OCI-LY1 (cell line): ENCODE data around the gene FA2H.

Experiments used
- H2AFZ ChIP-seq: fragments of 200-600 bp; sonication (generic), shearing (Covaris generic); 2 replicates; pipeline ENCODE4 v1.6.0; 2014; ENCODE audit warnings: antibody characterized with exemption, mild to moderate bottlenecking, low read length
- H3F3A ChIP-seq: fragments of 200-600 bp; sonication (generic), shearing (Covaris generic); 2 replicates; pipeline ENCODE4 v1.6.0; 2014; ENCODE audit warnings: mild to moderate bottlenecking, antibody characterized with exemption, low read length, moderate library complexity; ENCODE audit not compliant: insufficient read depth
- H3K27ac ChIP-seq: fragments of 200-600 bp; sonication (generic); 2 replicates; pipeline ENCODE4 v1.5.1; 2014; ENCODE audit warnings: low read length, mixed run types, mild to moderate bottlenecking, low read depth; ENCODE audit not compliant: poor library complexity, severe bottlenecking
- H3K27me3 ChIP-seq: fragments of 200-600 bp; sonication (generic); 2 replicates; pipeline ENCODE4 v1.6.0; 2014; ENCODE audit warnings: antibody characterized with exemption, mild to moderate bottlenecking, low read length, moderate library complexity; ENCODE audit not compliant: insufficient read depth
- H3K36me3 ChIP-seq: fragments of 200-600 bp; sonication (generic); 2 replicates; pipeline ENCODE4 v1.6.1; 2014; ENCODE audit warnings: mild to moderate bottlenecking, antibody characterized with exemption, low read length, moderate library complexity, mixed read lengths; ENCODE audit not compliant: insufficient read depth
- H3K4me1 ChIP-seq: fragments of 200-600 bp; sonication (generic); 2 replicates; pipeline ENCODE4 v1.5.1; 2014; ENCODE audit warnings: mild to moderate bottlenecking, low read length, moderate library complexity; ENCODE audit not compliant: insufficient read depth, severe bottlenecking
- H3K4me2 ChIP-seq: fragments of 200-600 bp; sonication (generic), shearing (Covaris generic); 2 replicates; pipeline ENCODE4 v1.6.1; 2014; ENCODE audit warnings: low read length
- H3K4me3 ChIP-seq: fragments of 200-600 bp; sonication (generic); 2 replicates; pipeline ENCODE4 v1.5.1; 2014; ENCODE audit warnings: low read length, low read depth, mild to moderate bottlenecking, mixed read lengths; ENCODE audit not compliant: poor library complexity, severe bottlenecking
- H3K79me2 ChIP-seq: fragments of 200-600 bp; shearing (Covaris generic); 2 replicates; pipeline ENCODE4 v1.6.1; 2016; ENCODE audit warnings: mixed run types, low read length, mixed read lengths; ENCODE audit not compliant: insufficient read depth
- H3K9ac ChIP-seq: fragments of 200-600 bp; sonication (generic), shearing (Covaris generic); 2 replicates; pipeline ENCODE4 v1.6.1; 2014; ENCODE audit warnings: mild to moderate bottlenecking, low read length, mixed read lengths
- H3K9me2 ChIP-seq: fragments of 200-600 bp; sonication (generic), shearing (Covaris generic); 2 replicates; pipeline ENCODE4 v1.6.1; 2014; ENCODE audit warnings: low read depth, mild to moderate bottlenecking, low read length, mixed read lengths
- H3K9me3 ChIP-seq: fragments of 200-600 bp; shearing (Covaris generic); 2 replicates; pipeline ENCODE4 v1.6.1; 2014; ENCODE audit warnings: low read length, mixed read lengths
- H4K20me1 ChIP-seq: fragments of 200-600 bp; sonication (generic), shearing (Covaris generic); 2 replicates; pipeline ENCODE4 v1.6.0; 2016; ENCODE audit warnings: mild to moderate bottlenecking, low read length; ENCODE audit not compliant: insufficient read depth
- CTCF ChIP-seq: fragments of 200-600 bp; sonication (generic), shearing (Covaris generic); IDR thresholded peaks from 2 replicates; pipeline ENCODE4 v1.5.1; 2017; ENCODE audit warnings: mild to moderate bottlenecking, antibody characterized with exemption, low read length, moderate library complexity, mixed read lengths
- EZH2 ChIP-seq: fragments of 200-600 bp; sonication (generic), shearing (Covaris generic); IDR thresholded peaks from 2 replicates; pipeline ENCODE4 v1.8.0; 2017; ENCODE audit warnings: borderline replicate concordance, mixed run types, mild to moderate bottlenecking, antibody characterized with exemption, low read length, moderate library complexity, mixed read lengths

The FA2H gene

GRCh38 chr16:74713325-74713724 is 61.3 kb downstream of the FA2H start:
- H3K9me3 ChIP-seq = no peaks in the 10 kb centered on the region

GRCh38 chr16:74711938-74712337 is 62.7 kb downstream of the FA2H start:
- H3K36me3 ChIP-seq = no peaks in the 10 kb centered on the region
- no peaks in the 10 kb centered on the region for H3K79me2 ChIP-seq
- no peaks in the 10 kb centered on the region; the same call in 1 of the 2 replicates for H3K27me3 ChIP-seq
- no peaks in the 10 kb centered on the region for H3F3A ChIP-seq
- no peaks in the 10 kb centered on the region for H3K9me2 ChIP-seq
- H3K4me2 ChIP-seq = no peak overlapping the region
- TF ChIP-seq CTCF = no peak
- H3K4me3 ChIP-seq = no peak overlapping the region
- no peak overlapping the region for H3K27ac ChIP-seq
- no peaks in the 10 kb centered on the region for H4K20me1 ChIP-seq
- no peak overlapping the region for H2AFZ ChIP-seq
- no peaks in the 10 kb centered on the region for H3K4me1 ChIP-seq
- H3K9ac ChIP-seq = no peak overlapping the region
- no peaks in the 10 kb centered on the region for H3K9me3 ChIP-seq

More at GRCh38 chr16:74713325-74713724, 61.3 kb downstream of the FA2H start:
- no peak overlapping the region for H3K4me3 ChIP-seq
- no peaks in the 10 kb centered on the region for H3K4me1 ChIP-seq
- H3K9me2 ChIP-seq = no peaks in the 10 kb centered on the region
- no peaks in the 10 kb centered on the region; the same call in 1 of the 2 replicates for H3K27me3 ChIP-seq
- no peak for TF ChIP-seq EZH2
- TF ChIP-seq CTCF = no peak
- H3K4me2 ChIP-seq = no peak overlapping the region
- no peaks in the 10 kb centered on the region for H3K79me2 ChIP-seq
- no peaks in the 10 kb centered on the region for H3F3A ChIP-seq
- no peaks in the 10 kb centered on the region for H3K36me3 ChIP-seq
- H4K20me1 ChIP-seq = no peaks in the 10 kb centered on the region
- no peak overlapping the region for H3K9ac ChIP-seq
- no peak overlapping the region for H2AFZ ChIP-seq
- H3K27ac ChIP-seq = no peak overlapping the region

DNA sequence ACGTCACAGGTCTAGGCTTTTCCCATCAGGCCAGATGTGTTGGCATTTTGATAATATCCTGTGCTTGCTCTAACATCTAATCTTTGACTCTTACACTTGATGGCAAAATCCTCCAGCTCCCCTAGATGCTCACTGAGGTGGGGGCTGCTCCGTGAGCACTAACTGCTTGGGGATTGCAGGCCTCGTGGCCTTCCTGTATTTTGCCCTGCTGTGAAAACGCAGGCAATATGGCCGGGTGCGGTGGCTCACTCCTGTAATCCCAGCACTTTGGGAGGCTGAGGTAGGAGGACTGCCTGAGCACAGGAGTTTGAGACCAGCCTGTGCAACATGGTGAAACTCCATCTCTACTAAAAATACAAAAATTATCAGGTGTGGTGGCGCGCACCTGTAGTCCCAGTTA is 64.2 kb downstream of the FA2H start:
- H4K20me1 ChIP-seq = no peaks in the 10 kb centered on the region
- TF ChIP-seq EZH2 (no peak), CTCF (no peak)
- no peaks in the 10 kb centered on the region for H3K36me3 ChIP-seq
- no peak overlapping the region for H3K27ac ChIP-seq
- no peaks in the 10 kb centered on the region for H3K9me3 ChIP-seq
- no peaks in the 10 kb centered on the region for H3K79me2 ChIP-seq
- no peak overlapping the region for H3K9ac ChIP-seq
- H2AFZ ChIP-seq = no peak overlapping the region
- no peak overlapping the region for H3K4me2 ChIP-seq
- no peaks in the 10 kb centered on the region for H3K4me1 ChIP-seq
- H3K9me2 ChIP-seq = no peaks in the 10 kb centered on the region
- no peak overlapping the region for H3K4me3 ChIP-seq
- no peaks in the 10 kb centered on the region; the same call in none of the 2 replicates for H3K27me3 ChIP-seq
- no peaks in the 10 kb centered on the region for H3F3A ChIP-seq
